ENCODE data around the gene GMDS. TPM values are rescaled to one million over a fixed set of nuclear protein-coding genes. Genes with fewer than 3 reads are reported as not detected.
"Not testable (repeated sequence)": the region's sequence is repeated elsewhere in the genome, so short reads cannot be mapped to it uniquely, and the experiment has no call there.

GMDS gene
- polyA plus RNA-seq, 4 donors: 29.7 to 80.9 (median 73.4) TPM

DNA sequence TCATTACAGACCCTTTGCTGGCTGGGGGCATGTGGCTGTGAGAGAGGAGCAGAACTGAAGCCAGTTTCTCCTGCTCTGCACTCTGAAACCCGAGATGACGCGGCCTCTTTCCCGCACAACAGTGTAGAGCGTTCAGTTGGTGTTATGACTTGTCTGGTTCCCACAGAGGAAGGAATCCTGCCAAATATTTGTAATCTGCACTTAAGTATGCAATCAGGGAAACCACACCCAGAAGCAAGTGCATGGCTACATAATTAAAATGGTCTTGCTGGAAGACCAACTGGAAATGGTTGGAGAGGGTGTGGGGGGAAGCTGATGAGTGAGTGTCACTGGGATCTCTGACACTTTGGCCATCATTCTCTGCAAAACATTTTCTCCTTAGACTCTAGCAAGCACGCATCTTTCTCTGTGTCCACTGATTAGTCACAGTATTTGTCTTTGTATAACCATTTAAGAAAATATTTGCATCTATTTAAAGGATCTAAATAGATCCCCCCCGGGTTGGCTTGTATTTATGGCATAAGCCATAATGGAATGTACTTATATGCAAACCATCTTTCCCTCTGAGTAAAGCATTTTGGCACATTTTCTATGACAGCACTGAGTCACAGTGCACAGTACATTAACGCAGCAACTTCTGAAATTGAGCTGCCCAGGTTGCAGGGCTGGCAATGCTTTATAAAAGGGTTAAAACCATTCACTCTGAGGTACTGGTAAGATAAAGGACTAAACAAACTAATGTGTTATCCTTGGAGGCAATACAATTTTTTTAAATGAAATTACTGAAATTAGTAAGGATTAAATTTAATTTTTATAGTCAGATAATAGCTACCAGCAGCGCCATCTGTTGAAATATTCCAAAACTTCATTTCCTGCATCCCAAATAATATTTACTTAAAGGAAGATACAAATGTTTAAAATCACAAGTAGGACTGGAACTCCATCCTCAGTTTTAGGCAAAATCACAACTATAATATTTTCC lies 559.0 kb downstream of the GMDS start:
- DNase-seq (ENCODE audit: low read depth in 4 of 4, low spot score in 3 of 4): no peak

DNA sequence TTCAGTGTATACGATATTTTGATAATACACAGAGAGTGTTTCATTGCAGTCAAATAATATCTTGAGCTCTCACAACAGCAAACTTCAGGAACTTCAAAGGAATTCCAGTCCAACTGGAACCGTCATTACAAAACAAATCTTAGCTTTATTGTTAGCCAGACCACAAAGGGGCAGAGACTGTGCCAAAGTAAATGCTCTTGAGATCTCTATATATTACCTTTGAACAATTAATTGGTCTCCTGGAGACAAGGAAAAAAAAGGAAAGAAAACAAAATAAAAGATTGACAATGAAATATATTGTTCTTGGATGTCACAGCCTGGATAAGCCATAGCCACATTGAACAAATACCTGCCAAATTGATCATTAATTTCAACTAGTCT lies 565.7 kb downstream of the GMDS start:
- DNase-seq (ENCODE audit: low read depth in 4 of 4, low spot score in 3 of 4): no peak

DNA sequence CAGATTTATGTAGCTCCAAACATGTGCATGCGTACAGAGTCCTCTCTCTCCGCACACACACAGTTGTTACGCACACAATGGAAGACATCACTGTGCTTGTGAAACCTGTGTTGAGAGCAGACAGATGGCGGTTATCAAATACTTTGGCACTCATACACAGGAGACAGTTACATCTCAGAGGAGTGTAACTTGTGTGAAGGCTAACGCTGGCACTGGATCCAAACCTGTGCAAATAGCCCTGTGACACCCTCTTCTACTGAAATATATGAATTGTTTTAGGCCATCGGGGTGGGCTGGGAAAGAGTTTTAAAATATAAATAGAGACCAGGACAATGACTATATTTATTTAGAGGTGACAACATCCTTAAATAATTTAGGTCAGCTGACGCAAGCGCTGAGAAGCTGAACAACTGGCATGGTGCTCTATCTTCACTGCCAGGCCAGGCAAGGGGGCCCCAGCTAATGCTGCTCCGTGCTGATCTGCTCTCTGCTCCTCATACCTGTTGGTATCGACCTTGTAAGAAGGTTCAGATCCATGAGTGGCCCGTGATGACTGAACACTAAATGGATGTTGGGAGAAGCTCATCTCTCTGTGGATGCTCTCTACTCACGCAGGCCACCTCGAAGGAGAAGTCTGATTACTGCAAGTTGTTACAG lies 566.2 kb downstream of the GMDS start:
- no peak for DNase-seq (ENCODE audit: low read depth in 4 of 4, low spot score in 3 of 4)

DNA sequence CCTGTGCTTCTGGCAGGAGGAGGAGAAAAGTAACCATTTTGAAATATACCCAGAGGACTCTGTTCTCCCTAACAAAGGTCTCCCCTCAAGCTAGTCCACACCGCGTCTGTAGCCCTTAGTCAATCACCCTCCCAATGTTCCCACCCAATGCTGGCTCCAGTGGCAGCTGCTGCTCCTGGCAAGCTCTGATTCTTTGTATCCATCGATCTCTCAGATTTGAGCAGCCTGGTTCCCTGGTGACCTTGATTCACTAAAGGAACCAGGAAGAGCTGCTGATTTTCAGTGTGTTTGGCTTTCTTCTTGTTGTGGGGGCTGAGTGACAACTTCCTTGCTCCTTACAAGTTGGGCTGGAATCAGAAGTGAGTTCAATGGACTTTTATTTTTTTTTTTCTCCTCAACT lies 567.2 kb downstream of the GMDS start:
- DNase-seq (ENCODE audit: low read depth in 4 of 4, low spot score in 3 of 4): no peak

DNA sequence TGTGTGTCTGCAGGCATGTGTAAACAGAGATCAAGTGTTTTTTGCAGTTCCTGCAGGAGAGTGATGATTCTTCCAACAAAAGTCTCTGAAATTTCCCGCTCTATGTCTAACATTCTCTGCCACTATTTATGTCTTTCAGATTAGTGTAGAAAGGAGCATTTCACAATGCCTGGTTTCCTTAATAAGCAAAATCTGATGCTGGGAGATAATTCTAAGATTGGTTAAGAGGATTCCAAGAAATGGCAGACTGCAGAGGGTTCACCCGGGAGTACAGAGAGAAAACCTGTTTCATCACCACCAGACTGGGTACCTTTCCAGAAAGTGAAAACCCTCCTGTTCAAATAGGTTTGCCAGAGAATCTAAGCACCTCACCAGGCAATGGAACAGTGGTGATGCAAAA lies 573.0 kb downstream of the GMDS start:
- DNase-seq (ENCODE audit: low read depth in 4 of 4, low spot score in 3 of 4): no peak

DNA sequence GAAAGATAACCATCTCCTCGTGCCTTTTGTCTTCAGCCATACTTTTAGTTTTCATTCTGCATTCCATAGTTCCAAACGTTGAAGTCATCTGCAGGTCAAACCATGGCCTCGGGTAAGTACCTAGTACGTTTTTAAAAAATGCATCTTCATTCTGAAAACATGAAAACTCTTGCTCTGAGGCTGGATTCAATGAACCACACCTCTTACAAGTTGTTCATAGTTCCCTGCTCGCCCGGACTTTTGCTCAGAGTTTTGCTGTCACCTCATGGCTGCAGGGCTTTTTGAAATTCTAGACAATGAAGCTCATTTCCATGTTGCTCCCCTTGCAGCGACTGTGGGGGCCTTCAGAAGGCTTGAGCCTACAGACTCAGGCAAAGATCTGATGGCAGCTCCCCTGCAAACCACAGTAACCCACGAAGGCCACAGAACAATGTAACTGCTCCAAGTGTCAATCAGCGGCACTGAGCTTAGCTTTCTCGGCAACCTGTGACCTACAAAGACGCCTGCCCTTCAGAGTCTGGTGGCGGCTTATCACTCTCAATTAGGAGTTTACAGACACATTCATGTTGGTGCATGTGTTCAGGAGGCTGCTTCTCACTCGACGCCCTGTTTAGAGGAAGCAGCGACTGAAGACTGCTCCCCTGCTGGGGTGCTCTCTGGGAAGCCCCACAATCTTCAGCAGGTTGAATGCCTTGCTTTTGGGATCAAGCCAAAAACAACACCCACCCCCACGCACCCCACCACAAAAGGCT lies 574.5 kb downstream of the GMDS start:
- DNase-seq (ENCODE audit: low read depth in 4 of 4, low spot score in 3 of 4): no peak

DNA sequence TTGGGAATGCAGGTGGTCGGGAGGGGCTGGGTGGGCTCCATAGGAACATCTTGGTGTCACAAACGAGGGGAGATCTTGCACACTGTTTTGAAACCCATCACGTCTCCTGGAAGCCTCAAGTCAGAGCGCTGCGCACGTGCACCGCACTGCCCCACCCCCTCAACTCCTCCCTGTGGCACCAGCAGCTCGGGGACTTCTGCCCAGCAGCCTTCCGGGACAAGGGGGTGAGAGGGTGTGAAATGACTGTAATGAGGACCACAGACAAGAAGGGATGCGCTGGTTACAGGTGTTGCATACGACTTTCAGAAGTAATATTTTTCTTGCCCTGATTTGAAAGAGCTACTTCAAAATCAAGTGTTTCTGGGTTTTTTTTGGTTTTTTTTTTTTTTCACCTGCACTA lies 575.4 kb downstream of the GMDS start:
- DNase-seq (ENCODE audit: low read depth in 4 of 4, low spot score in 3 of 4): no peak

DNA sequence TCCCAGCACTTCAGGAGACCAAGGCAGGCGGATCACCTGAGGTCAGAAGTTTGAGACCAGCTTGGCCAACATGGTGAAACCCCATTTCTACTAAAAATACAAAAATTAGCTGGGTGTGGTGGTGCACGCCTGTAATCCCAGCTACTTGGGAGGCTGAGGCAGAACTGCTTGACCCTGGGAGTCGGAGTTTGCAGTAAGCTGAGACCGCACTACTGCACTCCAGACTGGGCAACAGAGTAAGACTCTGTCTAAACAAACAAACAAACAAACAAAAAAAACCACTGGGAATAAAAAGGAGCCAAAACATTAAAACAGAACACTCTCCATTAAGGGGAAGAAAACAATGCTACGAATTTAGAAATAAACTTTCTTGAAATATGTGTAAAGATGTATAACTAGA lies 576.9 kb downstream of the GMDS start:
- not testable (repeated sequence) for DNase-seq (ENCODE audit: low read depth in 4 of 4, low spot score in 3 of 4)

DNA sequence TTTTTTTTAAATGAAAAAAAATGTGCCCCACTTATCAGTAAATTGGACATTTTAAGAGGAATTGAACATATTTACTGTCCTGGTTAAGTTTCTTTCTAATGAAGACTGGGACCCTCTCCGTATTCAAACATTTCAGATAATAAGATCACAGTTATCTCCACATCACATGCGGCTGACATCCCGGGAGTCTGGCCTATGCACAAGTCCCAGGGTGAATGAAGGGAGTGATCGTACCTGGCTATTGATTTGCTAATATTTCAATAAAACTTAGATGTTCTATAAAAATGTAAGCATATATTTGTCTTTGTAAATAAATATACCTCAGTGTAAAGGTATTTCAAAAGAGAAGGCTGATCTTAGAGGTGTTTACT lies 577.6 kb downstream of the GMDS start:
- DNase-seq (ENCODE audit: low read depth in 4 of 4, low spot score in 3 of 4): no peak

DNA sequence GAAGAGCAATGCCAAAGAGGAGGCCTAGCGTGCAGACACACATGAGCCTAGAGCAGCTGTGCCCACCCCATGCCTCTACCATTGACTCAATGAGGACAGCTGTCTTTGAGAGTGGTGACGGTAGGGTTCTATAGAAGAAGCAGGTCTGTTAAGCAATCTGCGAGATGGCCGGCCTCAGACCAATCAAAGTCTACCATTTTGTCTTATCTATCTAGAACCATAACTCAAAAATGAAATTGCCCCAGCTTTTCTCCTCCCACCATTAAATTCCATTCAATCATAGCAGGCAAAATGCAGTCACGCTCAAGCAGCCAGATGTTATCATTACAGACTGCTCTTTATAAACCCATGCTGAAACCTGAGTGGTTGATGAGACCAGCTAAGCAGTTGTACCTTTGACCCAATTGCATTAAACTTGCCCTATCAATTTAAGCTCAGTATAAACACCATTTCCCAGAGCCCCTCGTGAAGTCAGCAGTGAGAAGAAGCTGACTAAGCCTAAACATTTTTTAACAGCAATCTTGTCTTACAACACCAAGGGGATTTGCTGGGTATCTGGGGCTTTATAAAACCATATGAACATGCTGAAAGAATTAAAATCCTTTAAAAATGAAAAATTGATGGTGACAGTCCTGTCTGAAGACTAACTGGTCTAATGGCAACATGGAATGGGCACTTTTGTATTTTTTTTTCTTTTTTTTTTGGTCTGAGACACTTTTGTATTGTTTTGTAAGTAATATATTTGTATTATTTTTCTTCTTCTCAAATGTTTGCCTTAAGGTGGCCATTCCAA lies 578.2 kb downstream of the GMDS start:
- DNase-seq (ENCODE audit: low read depth in 4 of 4, low spot score in 3 of 4): no peak

DNA sequence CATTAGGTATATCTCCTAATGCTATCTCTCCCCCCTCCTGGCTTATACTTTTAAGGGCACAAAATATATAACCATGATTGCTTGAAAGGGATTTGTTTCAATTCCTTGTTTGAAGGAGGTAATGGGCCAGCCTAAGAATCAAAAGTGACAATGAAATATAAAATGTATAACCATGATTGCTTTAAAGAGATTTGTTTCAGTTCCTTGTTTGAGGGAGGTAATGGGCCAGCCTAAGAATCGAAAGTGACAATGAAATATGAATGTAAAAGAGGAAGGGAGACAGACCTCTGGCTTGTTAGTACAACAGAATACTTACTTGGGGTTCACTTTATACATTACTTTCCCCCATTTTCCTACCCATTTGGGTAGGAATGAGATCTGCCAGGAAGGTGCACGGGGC lies 580.2 kb downstream of the GMDS start:
- no peak for DNase-seq (ENCODE audit: low read depth in 4 of 4, low spot score in 3 of 4)

DNA sequence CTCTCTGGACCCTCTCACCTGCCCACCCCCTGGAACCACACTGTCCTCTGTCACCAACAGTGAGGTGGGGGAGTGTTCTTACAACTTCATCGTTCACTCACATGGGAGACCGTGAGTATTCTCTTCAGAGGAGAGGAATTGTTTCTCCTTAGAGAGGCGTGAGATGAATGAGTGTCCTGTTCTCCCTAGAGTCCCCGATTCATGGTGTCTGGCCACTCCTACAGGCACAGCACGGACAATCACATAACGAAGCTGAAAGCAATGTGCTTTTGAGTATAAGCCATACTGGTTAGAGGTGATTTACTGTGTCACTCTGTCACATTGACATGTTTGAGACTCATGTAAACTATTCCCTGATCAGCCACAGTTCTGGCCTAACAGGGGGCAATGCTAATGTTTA lies 581.1 kb downstream of the GMDS start:
- no peak for DNase-seq (ENCODE audit: low read depth in 4 of 4, low spot score in 3 of 4)

DNA sequence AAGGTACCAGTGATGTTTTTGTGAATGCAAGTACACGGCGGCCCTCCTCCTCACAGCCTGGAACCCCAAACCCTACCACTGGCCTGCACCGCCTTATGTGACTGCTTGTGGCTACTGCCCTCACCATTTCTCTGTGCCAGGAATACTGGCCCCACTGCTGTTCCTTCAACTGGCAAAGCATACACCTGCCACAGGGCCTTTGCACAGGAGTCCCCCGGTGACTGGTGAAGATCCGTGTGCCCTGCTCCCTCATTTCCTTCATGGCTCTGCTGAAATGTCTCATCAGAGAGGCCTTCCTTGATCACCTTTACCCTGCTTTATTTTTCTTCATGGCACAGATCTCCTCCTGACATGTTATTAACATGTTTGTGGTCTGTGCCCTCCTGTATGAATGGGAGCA lies 581.9 kb downstream of the GMDS start:
- DNase-seq (ENCODE audit: low read depth in 4 of 4, low spot score in 3 of 4): no peak

DNA sequence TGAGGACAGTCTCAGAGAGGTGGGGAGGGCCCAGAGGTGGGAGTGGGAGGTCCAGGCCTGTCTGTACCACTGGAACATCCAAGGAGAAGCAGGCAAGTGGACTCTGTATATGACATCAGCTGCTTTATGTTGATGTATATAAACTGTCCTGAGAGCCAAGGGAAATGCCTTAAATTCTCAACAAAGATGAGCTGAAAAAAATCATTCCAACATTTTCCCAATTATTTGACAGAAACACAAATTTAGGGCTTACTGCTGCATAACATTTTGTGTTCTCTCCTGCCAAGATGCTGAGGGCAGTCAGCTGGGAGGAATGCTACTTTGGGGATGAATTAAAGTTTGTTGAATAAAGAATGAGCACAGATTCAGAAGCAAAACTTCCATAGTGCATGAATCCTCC lies 582.9 kb downstream of the GMDS start:
- DNase-seq (ENCODE audit: low read depth in 4 of 4, low spot score in 3 of 4): no peak

DNA sequence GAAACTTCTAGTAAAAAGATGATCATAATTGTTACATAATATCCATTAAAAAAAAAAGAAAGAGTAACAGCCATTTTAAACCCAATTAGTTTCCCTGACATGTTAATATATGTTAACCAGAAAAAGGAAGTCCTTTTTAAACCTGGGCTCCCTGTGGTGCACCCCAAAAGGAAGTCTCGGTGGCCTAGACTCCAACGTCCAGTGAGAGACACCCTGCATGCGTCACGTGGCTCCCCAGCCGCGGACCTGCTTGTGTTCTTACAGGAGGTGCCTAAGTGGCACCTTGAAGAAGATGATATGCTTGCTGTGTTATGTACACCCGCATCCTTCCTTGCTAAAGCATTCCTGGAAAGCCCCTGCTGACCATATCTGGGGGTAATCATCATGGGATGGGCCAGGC lies 585.6 kb downstream of the GMDS start:
- DNase-seq (ENCODE audit: low read depth in 4 of 4, low spot score in 3 of 4): no peak

DNA sequence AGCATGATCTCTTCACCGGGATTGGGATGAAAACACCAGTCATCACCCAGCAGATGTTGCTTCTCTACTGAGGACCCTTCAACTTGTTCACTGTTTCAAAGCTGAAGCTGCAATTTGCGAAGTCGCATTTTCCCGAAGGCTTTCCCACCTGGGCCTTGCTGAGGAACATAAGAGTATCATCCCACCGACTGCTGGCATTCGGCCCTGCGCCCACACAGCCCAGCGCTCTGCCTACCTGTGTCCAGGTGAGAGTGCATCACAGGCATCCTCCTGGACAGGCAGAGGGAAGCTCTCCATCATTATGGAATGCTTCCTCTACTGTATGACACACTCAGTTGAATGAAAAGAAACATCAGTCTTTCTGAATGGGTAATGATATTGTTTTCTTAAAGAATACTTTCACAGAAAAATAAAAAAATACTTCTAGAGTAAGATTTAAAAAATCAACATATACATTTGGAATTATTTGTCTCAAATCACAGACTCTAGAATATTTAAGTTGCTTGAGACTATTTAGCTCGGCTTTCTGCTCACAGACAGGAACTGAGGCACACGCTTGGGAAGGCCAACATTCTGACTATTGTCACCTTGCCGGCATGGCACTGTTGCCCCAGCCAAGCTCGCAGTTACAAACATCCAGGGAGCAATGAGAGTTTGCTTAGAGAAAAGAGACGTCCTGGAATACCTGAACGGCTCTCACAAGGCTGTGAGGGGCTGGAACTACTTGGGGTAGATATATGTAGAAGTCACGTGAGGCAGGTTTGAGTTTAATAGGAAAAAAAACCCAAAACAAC lies 587.0 kb downstream of the GMDS start:
- no peak for DNase-seq (ENCODE audit: low read depth in 4 of 4, low spot score in 3 of 4)

DNA sequence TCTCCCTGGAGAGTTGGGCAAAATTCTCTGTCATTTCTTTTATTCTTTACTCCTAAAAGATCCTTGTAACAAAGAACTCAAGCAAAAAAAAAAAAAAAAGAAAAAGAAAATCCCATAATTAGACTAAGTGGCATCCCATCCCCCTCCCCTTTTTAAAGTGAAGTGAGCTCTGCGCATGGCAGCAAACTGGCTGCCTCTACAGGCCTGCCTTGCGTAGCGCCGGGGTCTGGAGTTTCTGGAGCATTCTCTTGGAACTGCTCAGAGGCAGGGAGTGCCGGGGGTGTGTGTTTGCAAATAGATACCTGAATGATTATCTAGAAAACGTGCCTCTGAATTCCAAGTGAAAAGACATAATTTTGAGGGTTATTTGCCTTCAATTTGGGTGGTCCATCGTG lies 587.6 kb downstream of the GMDS start:
- DNase-seq (ENCODE audit: low read depth in 4 of 4, low spot score in 3 of 4): no peak

DNA sequence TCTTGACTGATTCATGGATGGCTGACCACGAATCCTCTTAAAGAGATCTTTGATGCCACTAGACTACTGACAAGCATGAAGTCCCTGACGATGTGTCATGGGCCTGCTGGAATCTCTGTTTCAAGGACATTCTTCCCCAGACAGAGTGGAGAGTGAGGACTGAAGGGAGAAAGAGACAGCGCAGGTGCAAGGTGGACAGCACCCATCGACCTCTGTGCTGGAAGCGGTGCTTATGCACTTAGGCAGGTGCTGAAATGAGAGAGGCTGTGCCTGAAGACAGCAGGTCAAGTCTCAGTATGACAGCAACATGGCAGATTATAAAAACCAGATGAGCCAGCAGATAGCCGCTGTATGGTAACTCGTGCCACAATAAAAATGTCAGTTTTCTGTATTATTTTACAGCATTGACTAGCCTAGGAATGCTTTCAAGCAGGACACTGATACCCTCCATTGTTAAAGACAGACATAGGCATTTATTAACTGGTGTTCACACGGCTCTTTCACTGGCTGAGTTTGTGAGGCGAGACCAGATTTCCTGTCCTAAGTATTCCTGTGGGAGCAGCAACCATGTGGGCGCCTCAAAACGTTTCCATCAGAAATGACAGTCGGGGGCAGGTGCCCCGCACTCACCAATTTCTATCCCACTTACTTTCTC lies 588.2 kb downstream of the GMDS start:
- peak in 1 of 4 donors; percentile 63 for DNase-seq (ENCODE audit: low read depth in 4 of 4, low spot score in 3 of 4)

DNA sequence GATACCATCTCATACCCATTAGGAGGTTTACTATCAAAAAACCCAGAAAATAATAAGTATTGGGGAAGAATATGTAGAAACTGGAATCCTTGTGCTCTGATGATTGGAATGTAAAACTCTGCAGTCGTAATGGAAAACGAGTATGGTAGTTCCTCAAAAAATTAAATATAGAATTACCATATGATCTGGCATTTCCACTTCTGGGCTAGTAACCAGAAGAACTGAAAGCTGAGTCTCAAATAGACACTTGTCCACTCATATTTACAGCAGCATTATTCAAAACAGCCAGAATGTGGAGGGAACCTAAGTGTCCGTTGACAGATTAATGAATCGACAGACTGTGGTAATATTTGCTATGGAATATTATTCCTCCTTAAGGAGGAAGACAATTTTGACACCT lies 591.4 kb downstream of the GMDS start:
- DNase-seq (ENCODE audit: low read depth in 4 of 4, low spot score in 3 of 4): no peak

Measured in left renal pelvis (tissue), 4 donors.